Head of caudate nucleus (tissue), 42 donors: ENCODE data around the gene ASPHD1.
"Not testable (repeated sequence)": the region's sequence is repeated elsewhere in the genome, so short reads cannot be mapped to it uniquely, and the experiment has no call there.

Experiments used
- DNase-seq, 42 donors: peaks; one replicate each; pipeline versions ENCODE4 v3.0.0 to v3.0.0-alpha.2; 2020 to 2021; ENCODE audit warnings: mixed read lengths in 7 of 42
- intact Hi-C: fragments of 100-400 bp; cut with DNase I; formaldehyde crosslinking; loops from one replicate; pipeline ENCODE4 v1.15.0; 2022

The ASPHD1 gene

DNA sequence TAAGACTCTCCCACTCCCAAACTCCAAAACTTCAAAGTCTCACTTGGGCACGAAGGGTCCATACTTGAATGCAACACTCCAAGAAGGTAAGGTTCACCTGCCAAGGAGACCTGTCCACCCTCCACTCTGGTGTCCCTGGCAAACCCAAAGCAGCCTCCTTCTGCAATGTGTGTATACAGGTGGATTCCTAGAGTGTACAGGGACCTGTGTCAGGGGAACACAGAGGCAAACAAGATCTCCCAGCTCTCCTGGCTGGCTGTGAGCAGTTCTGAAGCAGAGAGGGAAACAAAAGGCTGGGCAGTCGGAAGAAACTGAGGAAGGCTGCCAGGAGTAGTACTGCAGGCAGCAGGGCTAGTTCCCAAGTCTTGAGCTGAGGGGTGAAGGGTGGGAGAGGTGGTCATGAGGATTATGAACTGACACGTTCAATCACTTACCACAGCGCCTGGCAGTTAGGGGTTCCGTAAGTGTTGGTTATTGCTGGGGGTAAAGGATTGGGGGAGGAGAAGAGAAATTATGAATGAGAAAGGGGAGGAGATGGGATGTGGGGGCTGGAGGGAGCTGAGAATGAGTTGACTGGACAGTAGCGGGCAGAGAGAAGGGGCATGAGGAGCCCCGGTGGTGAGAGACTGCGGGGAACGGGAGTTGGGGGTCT is 24.9 kb downstream of the ASPHD1 start:
- intact Hi-C loops: loop anchor here (5.0 to 10.0 kb wide), 2 partner anchors 37 to 110 kb away; partner anchors contain the start of genes PAGR1, PRRT2 and TMEM219
- peak in 4 of 42 donors; percentile 22 to 41 (median 30) for DNase-seq

DNA sequence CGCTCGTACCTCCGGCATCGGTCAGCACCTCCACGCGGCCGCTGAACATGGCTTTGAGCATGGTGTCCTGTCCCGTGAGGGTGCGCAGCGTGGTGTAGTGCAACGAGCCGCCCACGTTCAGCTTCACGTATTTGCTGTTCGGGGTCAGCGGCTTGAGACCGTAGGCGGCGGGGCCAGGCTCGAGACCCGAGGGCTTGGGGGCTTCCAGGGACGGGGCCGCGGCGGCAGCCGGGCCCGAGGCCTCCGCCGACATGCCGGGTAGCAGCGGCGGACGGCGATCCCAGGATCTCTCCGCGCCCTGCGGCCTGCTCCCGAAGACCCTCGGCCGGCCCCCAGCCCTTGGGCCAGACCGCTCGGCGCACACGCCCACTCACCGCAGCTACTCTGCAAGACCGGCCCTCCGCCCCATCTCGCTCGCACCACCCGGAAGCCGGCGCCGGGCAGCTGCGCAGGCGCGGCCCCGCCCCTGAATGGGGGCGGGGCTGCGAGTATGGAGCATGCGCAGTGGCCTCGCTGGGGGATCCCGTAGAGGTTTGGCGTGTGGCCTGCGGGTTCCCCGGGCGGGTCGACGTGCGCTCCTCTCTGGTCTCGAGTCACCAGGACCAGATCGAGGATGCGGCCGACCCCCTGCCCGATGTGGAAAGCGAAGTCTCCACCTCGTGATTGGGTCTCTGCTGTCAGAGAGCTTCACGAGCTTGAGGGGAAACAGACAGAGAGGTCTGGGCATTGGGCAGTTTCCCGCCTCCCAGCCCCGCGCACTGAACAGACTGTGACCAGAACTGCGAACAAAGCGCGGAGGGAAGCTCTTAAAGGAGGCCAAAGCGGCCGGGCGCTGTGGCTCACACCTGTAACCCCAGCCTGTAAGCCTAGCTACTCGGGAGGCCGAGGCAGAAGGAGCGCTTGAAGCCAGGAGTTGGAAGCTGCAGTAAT is 25.8 kb downstream of the ASPHD1 start, which contains the start of gene KCTD13:
Gene KCTD13, minus strand, starts transcription at position 446 of the 930 bp plus-strand sequence. Its CDS starts 193 bp downstream, at position 253.
- intact Hi-C loops: loop anchor here (2.0 to 10.0 kb wide), 3 partner anchors 36 to 111 kb away; partner anchors contain the start of genes PAGR1, PRRT2, TAOK2 and TMEM219
- DNase-seq: peak; percentile 63 to 94 (median 86)

GRCh38 chr16:29926711-29927052 is 26.4 kb downstream of the ASPHD1 start:
- DNase-seq: peak in 25 of 42 donors; percentile 23 to 71 (median 44)
- intact Hi-C loops: loop anchor here (2.0 to 10.0 kb wide), 3 partner anchors 36 to 112 kb away; partner anchors contain the start of genes PAGR1, PRRT2, TAOK2 and TMEM219

DNA sequence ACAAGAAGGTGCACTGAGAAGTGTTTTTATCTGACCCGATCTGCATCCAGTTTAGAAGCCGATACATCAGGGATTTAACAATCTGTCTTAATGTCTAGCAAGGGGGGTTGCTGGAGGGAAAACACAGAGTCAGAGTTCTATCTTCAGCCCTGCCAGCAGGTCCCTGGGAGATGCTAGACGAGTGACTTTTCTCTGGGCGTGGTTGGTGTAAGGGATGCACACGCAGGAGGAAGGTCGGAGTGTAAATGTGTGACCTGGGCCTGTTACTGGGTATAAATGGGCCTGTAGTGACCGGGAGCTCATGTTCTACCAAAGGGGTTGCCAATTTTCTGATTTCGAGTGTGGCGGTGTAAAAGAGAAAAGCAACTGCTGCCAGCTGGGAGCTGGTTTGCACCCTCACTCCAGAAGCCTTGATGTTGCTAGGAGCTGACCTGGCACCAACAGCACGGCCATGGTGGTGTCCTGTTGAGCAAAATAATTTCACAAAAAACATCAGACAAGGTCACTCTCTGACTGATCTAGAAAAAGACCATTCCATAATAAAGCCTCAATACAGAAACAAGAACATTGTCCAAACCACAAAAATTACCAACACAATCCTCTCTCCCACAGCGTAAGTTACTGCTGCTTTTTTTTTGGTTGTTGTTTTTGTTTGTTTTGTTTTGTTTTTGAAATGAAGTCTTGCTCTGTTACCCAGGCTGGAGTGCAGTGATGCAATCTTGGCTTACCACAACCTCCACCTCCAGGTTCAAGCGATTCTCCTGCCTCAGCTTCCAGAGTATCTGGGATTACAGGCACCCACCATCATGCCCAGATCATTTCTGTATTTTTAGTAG is 27.0 kb downstream of the ASPHD1 start:
- intact Hi-C loops: loop anchor here (2.0 to 10.0 kb wide), 3 partner anchors 35 to 112 kb away; partner anchors contain the start of genes PAGR1, PRRT2, TAOK2 and TMEM219
- DNase-seq: peak in 20 of 42 donors; percentile 15 to 62 (median 38)

- DNase-seq, intact Hi-C loops: not testable (repeated sequence)
These were observed 31.5 kb downstream of the ASPHD1 start for GRCh38 chr16:29931750-29932149.

GRCh38 chr16:29940656-29941055 is 40.4 kb downstream of the ASPHD1 start:
- DNase-seq: no peak
- intact Hi-C loops: no loop called here

- DNase-seq: peak in 41 of 42 donors; percentile 18 to 90 (median 64)
- intact Hi-C loops: no loop called here
These were observed 43.8 kb downstream of the ASPHD1 start for GRCh38 chr16:29943846-29944799.

- no peak for DNase-seq
- intact Hi-C loops: no loop called here
These were observed 47.6 kb downstream of the ASPHD1 start for GRCh38 chr16:29947897-29948296.

GRCh38 chr16:29950806-29951461 is 50.6 kb downstream of the ASPHD1 start:
- no peak for DNase-seq
- intact Hi-C loops: no loop called here

GRCh38 chr16:29951625-29952365 is 51.5 kb downstream of the ASPHD1 start:
- no peak for DNase-seq
- intact Hi-C loops: no loop called here
